ENCODE measurements around the gene AGFG2.
"Not testable (repeated sequence)": the region's sequence is repeated elsewhere in the genome, so short reads cannot be mapped to it uniquely, and the experiment has no call there.

AGFG2 gene

DNA sequence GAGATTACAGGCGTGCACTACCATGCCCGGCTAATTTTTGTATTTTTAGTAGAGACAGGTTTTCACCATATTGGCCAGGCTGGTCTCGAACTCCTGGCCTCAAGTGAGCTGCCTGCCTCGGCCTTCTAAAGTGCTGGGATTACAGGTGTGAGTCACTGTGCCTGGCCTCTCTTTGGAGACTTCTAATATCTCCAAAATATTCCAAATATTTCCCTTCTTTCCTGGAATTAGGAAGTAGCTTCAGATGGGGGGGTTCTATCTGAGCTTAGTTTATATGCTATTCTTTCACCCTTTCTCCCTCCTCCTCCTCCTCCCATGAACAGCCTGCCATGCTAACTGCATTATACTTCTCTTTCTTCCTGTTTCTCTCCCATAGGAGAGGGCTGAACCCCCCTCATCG, 9.4 kb downstream of the AGFG2 start:
- not testable (repeated sequence) for DNase-seq (ENCODE audit: low spot score)

DNA sequence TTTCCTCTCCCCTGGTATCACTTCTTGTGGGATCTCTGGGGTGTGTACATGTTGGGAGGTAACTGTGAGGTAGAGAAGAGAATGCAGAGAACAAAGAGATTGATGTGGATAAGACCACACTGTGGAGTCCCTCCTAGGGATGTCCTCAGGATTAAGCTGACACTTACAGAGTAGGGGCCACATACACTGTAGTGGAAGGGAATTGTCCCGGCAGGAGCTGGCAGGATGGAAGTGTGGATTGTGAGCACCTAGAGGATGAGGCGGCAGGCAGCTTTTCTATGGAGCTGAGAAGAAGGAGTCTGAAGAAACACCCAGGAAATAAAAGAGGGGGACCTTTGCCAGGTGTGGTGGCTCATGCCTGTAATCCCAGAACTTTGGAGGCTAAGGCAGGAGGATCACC, 13.5 kb downstream of the AGFG2 start:
- DNase-seq (ENCODE audit: low spot score), result no peak

DNA sequence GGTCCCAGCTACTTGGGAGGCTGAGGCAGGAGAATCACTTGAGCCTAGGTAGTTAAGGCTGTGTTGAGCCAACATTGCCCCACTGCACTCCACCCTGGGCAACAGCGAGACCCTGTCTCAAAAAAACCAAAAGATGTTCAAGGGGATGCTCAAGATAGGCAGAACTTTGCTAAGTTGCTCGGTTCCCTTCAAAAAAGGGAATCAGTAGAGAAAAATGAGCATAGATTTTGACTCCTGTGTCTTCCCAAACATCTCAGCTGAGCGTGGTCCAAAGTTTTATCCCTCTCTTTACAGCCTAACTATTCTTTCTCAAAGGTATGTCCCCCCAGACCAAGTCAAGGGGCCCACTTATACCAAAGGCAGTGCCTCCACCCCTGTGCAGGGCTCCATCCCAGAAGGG, 14.0 kb downstream of the AGFG2 start:
- no peak for DNase-seq (ENCODE audit: low spot score)

DNA sequence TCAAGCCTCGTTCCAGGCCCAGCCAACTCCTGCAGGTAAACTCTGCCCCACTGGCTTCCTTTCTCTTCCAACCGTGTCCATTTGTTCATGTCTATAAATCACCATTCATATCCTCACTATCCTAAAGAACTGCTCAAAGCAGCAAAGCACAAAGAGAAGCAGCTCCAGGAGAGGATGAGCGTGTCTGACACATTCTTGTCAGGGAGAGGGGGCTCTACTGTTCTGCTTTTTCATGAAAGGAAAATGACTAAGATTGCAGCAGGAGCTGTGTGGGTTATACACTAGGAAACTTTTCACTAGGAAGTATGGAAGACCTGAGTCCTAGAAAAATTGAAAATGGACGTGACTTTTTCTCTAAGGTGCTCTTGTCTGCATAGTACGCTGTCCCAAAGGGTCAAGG, 16.7 kb downstream of the AGFG2 start:
- no peak for DNase-seq (ENCODE audit: low spot score)

DNA sequence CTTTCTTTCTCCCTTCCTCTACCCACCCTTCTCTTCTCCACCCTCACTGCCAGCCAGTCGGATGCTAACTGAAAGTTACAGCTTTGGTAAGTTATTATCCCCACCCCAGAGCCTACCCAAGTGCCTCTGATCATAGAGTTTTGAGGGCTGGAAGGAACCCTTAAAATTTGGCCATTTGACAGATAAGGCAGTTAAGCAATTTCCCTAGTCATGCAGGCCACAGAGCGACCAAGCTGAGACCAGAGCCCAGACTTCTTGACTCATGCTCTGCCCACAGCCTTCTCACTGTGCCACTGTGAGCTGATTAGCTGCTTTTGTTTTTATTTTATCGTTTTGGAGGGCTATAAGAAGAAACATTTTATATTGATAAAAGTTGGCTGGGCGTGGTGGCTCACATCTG, 17.5 kb downstream of the AGFG2 start:
- no peak for DNase-seq (ENCODE audit: low spot score)

DNA sequence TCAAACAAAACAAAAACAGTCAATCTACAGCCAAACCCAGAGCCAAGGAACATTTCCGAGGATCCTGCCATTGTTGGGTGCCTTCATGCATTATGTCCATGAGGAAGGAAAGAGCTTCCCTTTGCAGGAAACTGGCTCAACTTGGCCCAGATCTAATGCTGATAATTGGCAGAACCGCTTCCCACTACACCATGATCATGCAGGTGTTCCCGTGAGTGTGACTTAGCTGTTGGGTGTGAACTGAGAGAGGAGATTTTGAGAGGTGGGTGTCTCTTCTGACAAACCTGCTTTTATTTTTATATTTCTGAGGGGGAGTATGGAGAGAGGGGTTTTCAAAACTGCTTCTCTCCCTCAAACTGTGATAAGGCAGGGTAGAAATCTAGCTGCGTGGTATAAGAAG, 20.1 kb downstream of the AGFG2 start:
- no peak for DNase-seq (ENCODE audit: low spot score)

DNA sequence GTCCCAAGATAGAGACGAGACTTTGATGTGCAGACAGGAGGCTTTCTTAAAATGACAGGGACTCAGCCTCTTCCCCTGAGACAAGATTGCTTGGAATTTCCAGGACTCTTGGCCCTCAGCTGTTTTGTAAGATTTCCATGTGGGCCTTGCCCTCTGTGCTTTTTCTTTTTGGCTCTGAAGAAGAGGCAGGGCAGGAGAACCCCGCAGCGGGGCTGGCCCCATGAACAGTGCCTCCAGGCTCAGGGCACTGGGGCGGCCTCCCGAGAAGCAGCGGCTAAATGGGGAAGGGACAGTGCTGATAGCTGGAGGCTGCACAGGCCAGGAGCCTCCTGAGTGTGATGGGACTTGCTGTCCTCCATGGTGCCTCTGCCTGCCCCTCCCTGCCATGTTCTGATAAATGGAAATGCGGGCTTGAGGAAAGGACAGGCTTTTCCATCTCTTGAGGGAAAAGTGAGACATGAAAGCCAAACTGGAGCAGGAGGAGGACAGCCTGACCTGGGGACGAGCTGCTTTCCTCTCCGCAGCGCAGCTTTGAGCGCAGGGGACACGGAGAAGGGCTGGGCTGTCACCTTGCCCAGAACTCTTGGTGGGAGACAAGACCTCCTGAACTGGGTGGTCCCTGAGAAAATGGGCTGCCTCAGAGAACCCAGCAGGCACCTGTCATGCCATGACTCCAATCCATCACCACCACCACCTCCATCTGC, 22.6 kb downstream of the AGFG2 start:
- DNase-seq (ENCODE audit: low spot score), result no peak

DNA sequence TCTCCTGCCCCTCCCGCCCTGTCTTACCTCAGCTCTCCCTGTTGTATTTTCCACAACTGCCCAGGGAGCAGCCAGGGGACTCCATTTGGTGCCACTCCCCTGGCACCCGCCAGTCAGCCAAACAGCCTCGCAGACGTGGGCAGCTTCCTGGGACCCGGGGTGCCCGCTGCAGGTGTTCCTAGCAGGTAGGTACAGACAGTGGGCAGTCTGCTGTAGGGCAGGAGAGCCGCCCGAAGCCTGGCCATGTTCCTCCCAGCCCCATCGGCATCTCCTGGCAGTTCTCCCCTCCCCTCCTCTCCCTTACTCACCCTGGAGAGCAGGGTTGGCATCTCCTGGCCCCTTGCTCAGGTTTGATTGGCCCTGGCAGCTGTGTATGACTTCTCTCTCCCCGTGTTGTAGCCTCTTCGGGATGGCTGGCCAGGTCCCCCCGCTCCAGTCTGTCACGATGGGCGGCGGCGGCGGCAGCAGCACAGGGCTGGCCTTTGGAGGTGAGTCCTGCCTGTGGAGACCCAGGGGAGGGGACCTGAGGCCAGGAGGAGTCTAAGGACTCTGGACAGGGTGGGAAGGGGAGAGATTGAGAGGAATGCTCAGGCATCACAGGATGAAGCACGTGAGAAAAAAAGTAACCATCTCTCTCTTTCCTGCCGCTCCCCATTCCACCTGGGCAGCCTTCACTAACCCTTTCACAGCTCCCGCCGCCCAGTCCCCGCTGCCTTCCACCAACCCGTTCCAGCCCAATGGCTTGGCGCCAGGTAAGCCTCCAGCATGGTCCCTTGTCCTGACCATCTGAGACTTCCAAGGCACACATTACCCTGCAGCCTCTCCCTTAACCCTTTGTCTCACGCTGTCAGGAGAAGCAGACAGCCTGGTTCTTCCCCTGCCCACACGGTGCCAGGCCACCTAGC, 23.4 kb downstream of the AGFG2 start:
- peak; percentile 61 for DNase-seq (ENCODE audit: low spot score)

DNA sequence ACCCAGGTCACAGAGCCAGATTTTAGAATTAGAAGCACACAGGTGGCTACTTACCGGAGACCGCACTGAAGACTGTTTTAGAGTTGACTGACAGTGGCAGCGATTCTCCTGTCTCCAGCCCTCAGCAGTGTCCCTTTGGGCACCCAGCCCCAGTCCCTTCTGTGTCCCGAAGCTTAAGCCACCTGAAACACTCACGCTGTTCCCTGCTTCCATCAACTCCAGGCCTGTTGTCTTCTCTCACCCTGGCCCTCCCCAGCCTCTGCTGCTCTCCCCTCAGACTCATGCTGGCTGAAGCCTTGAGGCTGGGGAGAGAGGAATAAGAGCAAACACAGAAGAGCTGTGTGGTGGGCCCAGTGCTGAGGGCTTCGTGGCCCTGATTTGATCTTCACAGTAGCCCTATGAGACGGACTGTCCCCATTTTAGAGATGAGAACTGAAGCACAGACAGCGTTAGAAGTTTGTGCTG, 24.1 kb downstream of the AGFG2 start:
- no peak for DNase-seq (ENCODE audit: low spot score)

DNA sequence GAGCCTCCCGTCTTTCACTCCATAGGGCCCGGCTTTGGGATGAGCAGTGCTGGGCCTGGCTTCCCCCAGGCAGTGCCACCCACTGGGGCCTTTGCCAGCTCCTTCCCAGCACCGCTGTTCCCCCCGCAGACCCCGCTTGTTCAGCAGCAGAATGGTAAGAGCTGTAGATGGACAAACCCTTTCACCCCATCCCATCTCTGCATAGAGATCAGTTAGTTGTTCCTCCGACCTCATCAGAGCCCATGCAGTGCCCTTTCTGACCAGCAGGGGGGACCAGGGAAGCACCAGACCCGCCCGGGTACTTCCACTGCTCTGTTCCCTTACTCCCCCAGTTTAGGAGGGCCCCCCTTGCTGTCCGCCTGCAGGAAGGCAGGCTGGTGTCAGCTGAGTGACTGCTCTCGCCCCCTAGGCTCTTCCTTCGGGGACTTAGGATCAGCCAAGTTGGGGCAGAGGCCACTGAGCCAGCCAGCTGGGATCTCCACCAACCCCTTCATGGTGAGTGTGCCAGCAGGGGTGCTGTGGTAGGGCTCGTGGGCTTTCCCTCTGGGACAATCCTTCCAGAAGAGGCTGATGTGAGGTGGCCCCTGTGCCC, 24.9 kb downstream of the AGFG2 start:
- DNase-seq (ENCODE audit: low spot score), result peak; percentile 75

DNA sequence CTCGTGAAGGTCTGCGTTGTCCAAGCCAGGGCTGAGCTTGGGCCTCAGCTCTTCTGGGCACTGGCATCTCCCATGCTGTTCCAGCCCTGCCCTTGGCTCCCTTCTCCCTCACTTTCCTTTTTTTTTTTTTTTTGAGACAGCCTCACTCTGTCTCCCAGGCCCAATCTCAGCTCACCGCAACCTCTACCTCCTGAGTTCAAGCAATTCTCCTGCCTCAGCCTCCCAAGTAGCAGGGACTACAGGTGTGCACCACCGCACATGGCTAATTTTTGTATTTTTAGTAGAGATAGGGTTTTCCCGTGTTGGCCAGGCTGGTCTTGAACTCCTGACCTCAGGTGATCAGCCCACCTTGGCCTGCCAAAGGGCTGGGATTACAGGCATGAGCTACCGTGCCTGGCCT, 25.4 kb downstream of the AGFG2 start:
- DNase-seq (ENCODE audit: low spot score), result not testable (repeated sequence)

DNA sequence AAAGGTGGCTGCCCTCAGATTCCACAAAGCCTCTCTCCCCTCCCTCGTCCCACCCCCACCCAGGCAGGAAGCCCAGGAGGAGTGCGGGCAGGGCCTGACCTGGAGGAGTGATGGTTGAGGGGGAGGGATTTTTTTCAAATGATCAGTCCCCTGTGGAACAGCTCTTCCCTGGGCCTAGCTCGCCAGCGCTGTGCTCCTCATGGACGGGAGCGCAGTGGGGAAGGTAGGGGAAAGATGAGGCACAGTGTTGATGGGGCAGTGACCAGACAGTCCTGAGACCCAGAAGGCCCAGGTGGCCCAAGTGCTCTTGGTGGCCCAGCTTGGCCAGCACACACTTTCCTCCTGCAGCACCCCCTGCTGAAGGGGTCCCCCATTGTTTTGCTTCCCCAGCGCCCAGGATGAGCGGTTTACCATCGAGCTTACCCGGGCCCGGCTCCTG, 26.1 kb downstream of the AGFG2 start:
- DNase-seq (ENCODE audit: low spot score), result no peak

DNA sequence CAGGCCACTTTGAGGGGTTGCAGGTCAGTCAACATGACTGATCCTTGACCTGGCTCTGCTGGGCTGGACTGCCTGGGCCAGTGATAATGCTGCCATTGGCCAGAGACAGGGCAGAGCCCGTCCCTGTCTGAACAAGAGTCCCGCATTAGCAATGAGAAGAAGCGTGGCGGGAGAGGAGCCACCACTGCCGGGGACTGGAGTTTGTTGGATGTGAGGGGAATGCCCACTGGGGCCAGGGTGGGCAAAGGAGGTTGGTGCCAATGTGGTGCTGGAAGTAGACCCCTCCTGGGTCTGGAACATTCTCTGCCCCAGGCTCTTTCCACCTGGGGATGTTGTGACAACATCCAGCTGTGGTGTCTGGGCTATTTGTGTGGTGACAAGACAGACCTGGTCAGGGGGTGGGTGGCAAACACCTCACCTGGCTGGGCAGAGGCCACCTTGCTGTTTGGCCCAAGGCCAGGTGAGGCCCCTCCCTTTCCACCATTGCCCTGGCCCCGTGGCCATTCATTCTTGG, 27.1 kb downstream of the AGFG2 start:
- no peak for DNase-seq (ENCODE audit: low spot score)

DNA sequence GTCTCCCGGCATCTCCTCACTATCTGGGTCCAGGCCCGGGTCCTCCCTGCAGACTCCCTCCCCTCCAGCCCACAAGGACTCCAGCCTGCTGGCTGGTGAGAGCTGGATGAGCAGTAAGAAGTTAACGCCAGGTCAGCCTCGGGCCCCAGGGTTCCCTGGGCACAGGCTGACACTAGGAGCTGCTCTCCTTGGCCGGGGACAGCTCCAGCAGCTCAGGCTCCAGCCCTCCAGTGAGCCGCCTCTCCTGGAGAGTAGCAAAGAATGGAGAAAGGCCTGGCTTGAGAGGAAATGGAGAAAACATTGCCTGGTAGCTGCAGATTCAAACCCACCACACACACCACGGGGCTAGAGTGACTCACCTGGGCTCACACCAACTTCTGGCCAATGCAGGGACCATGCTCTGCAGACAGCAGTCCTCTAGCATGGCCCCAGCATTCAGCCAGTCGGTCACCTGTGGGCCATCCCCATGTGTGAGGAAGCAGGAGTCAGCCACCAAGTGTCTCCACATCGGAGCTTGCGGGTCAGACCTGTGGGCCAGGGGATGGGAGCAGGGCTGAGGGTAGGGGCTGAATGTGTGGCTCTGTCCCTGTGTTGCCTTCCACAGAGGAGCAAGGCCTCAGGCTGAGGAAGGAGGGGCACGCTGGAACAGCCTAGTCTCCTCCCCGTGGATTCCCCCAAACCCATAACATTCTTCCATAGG, 28.2 kb downstream of the AGFG2 start:
- no peak for DNase-seq (ENCODE audit: low spot score)

DNA sequence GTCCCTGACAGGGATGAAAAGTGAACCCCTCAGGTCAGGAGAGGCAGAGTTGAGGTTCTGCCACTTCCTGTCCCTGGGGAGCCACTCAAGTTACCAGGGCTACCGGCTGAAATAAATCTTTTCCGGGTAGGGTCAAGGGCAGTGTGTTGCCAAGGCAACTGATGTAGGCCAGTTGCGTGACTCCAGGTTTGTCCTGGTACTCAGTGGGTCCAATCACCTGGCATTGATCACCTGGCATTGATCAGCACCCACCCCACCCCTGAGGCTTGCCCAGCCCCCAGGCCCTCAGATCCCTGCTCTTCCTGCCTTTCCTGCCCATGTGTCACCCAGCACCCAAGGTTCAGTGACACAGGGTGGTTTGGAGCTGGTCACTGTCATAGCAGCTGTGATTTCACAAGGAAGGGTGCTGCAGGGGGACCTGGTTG, 28.8 kb downstream of the AGFG2 start:
- no peak for DNase-seq (ENCODE audit: low spot score)

DNA sequence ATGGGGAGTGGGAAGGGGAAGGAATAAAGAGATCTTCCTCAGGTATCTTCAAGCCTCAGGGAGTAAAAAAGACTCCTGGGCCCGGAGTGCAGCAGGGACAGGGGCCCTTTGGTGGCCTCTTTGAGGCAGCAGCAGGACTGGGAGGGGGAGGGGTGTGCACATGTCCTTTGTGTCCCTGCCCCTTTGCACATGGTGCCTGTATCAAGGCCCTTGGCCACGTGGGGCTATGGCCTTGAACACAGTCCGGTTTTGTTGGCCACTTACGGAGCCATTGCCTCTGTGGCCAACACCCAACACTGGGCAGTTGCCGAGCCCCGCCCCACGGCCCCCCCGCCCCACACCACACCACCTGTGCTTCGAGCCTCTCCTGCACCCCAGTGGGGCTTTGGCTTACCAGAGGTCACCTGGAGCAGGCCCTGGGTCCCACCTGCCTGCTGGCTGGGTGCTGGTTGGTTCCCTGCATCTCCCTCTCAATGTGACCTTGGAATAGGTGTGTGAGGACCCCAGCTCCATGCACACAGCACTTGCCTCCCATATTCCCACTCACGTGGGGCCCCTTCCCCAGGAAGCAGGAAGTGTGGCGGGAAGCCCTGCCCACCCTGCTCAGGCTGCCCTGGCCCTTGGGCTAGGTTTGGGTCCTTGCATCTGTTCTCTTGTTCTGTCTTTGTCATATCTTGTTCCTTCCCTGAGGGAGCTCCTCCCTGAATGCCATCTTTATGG, 29.3 kb downstream of the AGFG2 start:
- DNase-seq (ENCODE audit: low spot score), result peak; percentile 49

DNA sequence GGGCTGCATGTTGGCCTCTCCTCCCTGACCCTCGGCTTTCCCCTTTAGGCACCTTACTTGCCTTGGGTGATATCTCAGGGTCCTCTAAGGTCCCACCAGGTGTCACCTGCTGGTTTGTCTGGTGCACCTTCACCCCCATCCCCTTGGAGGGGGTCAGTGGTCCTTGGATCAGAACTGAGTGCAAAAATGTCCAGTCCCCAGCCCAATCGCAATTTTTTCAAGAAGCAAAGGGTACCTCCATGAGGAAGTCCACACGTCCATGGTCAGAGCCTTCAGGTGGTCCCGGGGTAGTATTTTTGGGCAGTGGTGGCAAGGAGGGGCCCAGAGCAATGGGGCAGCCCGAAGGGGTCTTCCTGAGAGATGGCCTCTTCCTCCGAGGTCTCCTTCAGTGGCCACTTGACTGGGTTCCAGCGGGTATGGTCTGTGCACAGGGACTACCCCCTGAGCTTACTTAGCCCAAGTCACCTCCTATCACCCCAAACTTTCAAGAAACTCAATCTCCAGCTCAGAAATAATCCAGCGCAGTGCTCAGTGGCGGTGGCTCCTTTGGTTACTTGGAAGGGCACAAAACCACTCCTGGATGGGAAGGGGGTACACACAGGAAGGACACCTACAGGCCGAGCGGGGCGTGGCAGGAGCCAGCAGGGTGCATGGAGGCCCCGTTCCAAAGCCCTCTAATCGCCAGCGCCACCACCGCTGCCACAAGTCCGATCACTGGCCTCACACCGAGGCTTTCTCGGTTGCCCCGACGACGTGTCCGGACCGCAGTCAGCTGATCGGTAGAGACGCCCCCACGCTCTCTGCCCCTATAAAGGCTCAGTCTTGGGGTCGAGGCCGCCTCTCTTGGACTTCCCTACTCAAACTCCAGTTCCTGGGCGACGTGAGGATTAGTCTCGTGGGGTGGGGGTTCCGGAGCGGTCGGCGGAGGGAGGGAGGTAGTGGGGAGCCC, 30.2 kb downstream of the AGFG2 start:
- peak; percentile 86 for DNase-seq (ENCODE audit: low spot score)

DNA sequence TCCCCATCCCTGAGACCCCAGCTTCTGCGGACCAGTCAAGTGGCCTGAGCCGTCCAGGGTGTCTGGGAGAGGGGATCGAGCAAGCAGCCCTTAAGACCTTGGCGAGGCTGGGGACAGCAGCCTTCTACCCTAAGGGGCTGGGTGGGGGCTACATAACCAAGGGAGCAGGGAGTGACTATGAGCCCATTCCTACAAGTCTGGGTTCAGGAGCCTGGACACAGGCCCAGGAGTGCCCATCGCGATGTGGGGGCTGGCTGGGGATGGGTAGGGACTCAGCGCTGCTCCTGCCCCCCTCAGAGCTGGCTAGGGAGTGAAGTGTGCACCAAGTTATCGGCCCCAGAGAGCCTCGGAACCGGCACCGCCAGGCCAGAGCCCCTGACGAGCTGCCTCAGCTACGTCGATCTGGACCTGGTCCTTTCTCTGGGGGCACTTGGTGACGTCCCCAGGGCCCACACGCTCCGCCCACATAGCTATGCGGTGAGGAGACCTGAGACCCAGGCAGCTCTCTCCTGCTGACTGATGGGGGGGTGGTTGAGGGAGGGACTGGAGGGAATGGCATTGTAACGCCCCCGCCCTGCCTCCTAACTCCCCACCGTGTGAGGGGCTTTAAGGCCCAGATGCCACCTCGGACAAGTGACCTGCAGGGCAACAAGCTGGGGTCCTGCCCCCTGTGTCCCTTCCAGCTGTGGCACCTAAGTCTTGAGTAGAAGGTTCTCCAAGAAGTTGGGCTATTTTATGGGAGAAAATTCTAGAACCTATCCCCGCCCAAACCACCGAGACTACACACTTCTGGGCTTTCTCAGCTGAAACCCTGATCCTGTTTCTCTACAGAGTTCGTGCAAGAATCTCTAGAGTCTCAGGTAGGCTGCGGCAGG, 32.2 kb downstream of the AGFG2 start:
- peak; percentile 77 for DNase-seq (ENCODE audit: low spot score)

DNA sequence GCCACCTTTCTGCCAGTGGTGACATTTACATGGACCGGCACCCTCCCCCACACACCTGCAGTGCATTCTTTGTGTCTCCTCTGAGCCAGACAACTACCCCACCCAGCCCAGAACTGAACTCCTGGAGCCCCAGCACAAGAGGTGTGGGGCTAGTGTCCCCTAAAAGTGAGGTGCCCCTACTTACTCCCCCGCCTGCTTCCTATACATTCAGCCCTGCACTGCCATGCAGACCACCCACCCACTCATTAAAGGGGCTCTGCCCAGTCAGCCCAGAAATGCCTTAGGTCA, 32.8 kb downstream of the AGFG2 start:
- DNase-seq (ENCODE audit: low spot score), result no peak

Data from cerebellar cortex (tissue), 1 donor.